ENCODE data around the gene LIG1. TPM values are rescaled to one million over a fixed set of nuclear protein-coding genes. Genes with fewer than 3 reads are reported as not detected.

Gene LIG1
- total RNA-seq, 1 donor from 2014 or later = 19.2 TPM

GRCh38 chr19:48216933-48217332, 46.8 kb upstream of the LIG1 start:
- TF ChIP-seq CTCF (IDR thresholded peaks at IDR 0.05; ENCODE audit: insufficient read depth, low read depth, low read length) (no peak), EZH2 (IDR thresholded peaks at IDR 0.05; ENCODE audit: insufficient read depth, low read length) (no peak)
- peaks cover 7% of the 10 kb centered on the region for H3K4me1 Mint-ChIP-seq (ENCODE audit: low read depth, unreplicated experiment)
- H3K27ac Mint-ChIP-seq (ENCODE audit: unreplicated experiment) = no peak overlapping the region
- no peaks in the 10 kb centered on the region for H3K27me3 ChIP-seq (ENCODE audit: insufficient read depth, low read length)
- no peaks in the 10 kb centered on the region for H4K20me1 ChIP-seq (ENCODE audit: insufficient read depth, low read length)
- H3K36me3 ChIP-seq (ENCODE audit: insufficient read depth, low read length) = peaks cover 2% of the 10 kb centered on the region
- no peak overlapping the region for H2AFZ ChIP-seq (ENCODE audit: low read depth, low read length)
- no peak overlapping the region for H3K4me3 Mint-ChIP-seq (ENCODE audit: unreplicated experiment)
- no peak overlapping the region for H3K4me2 ChIP-seq (ENCODE audit: low read length)
- H3K9me3 Mint-ChIP-seq (ENCODE audit: unreplicated experiment) = peaks cover 3% of the 10 kb centered on the region
- peaks cover 6% of the 10 kb centered on the region for H3K4me1 ChIP-seq (ENCODE audit: insufficient read depth, low read length)
- H3K4me3 ChIP-seq (ENCODE audit: insufficient read depth, low read depth, low read length) = no peak overlapping the region
- H3K79me2 ChIP-seq (ENCODE audit: insufficient read depth, low read length) = no peaks in the 10 kb centered on the region
- H3K9me3 ChIP-seq (ENCODE audit: insufficient read depth, low read depth, low read length) = no peaks in the 10 kb centered on the region
- H3K9ac ChIP-seq (ENCODE audit: low read length) = no peak overlapping the region
- peaks cover 13% of the 10 kb centered on the region for H3K36me3 Mint-ChIP-seq (ENCODE audit: low read depth, unreplicated experiment)
- no peak for FAIRE-seq
- DNase-seq (ENCODE audit: low read depth) = no peak
- H3K27me3 Mint-ChIP-seq (ENCODE audit: low read depth, unreplicated experiment) = peaks cover 3% of the 10 kb centered on the region
- H3K27ac ChIP-seq (ENCODE audit: low read depth, low read length) = no peak overlapping the region

- Mint-ChIP-seq H3K27me3 (ENCODE audit: low read depth, unreplicated experiment) (peaks cover 3% of the 10 kb centered on the region), H3K4me3 (ENCODE audit: unreplicated experiment) (no peak overlapping the region), H3K9me3 (ENCODE audit: unreplicated experiment) (peaks cover 3% of the 10 kb centered on the region), H3K27ac (ENCODE audit: unreplicated experiment) (peak overlapping the region; percentile 6), H3K36me3 (ENCODE audit: low read depth, unreplicated experiment) (peaks cover 15% of the 10 kb centered on the region), H3K4me1 (ENCODE audit: low read depth, unreplicated experiment) (peaks cover 5% of the 10 kb centered on the region)
- TF ChIP-seq EZH2 (IDR thresholded peaks at IDR 0.05; ENCODE audit: insufficient read depth, low read length) = no peak
- no peak for TF ChIP-seq CTCF (IDR thresholded peaks at IDR 0.05; ENCODE audit: insufficient read depth, low read depth, low read length)
- H3K4me1 ChIP-seq (ENCODE audit: insufficient read depth, low read length) = peaks cover 2% of the 10 kb centered on the region
- H3K4me2 ChIP-seq (ENCODE audit: low read length) = no peak overlapping the region
- no peak for DNase-seq (ENCODE audit: low read depth)
- H3K9ac ChIP-seq (ENCODE audit: low read length) = no peak overlapping the region
- H3K36me3 ChIP-seq (ENCODE audit: insufficient read depth, low read length) = no peaks in the 10 kb centered on the region
- H3K9me3 ChIP-seq (ENCODE audit: insufficient read depth, low read depth, low read length) = no peaks in the 10 kb centered on the region
- no peak overlapping the region for H3K27ac ChIP-seq (ENCODE audit: low read depth, low read length)
- H4K20me1 ChIP-seq (ENCODE audit: insufficient read depth, low read length) = no peaks in the 10 kb centered on the region
- FAIRE-seq = no peak
- no peaks in the 10 kb centered on the region for H3K27me3 ChIP-seq (ENCODE audit: insufficient read depth, low read length)
- H2AFZ ChIP-seq (ENCODE audit: low read depth, low read length) = no peak overlapping the region
- no peak overlapping the region for H3K4me3 ChIP-seq (ENCODE audit: insufficient read depth, low read depth, low read length)
- H3K79me2 ChIP-seq (ENCODE audit: insufficient read depth, low read length) = no peaks in the 10 kb centered on the region
These were observed 43.8 kb upstream of the LIG1 start for GRCh38 chr19:48213959-48214358.

DNA sequence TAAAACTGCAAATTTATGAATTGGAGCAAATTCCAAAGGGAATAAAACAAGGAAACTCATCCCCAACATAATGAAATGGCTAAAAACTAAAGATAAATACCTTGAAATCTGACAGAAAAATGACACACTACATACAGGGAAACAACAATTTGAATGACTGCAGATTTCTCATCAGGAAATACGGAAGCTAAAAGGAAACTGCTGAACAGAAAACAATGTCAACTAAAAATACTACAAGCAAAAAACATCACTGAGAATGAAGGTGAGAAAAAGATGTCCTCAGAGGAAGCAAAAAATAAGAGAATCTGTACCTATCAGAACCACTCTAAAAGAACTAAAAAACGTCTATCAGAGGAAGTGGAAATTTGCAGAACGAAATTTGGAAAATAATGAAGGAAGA, 39.9 kb upstream of the LIG1 start:
- no peak overlapping the region for H3K4me3 ChIP-seq (ENCODE audit: insufficient read depth, low read depth, low read length)
- no peaks in the 10 kb centered on the region for H4K20me1 ChIP-seq (ENCODE audit: insufficient read depth, low read length)
- TF ChIP-seq EZH2 (IDR thresholded peaks at IDR 0.05; ENCODE audit: insufficient read depth, low read length) (no peak), CTCF (IDR thresholded peaks at IDR 0.05; ENCODE audit: insufficient read depth, low read depth, low read length) (no peak)
- no peak overlapping the region for H3K9ac ChIP-seq (ENCODE audit: low read length)
- FAIRE-seq = no peak
- H3K79me2 ChIP-seq (ENCODE audit: insufficient read depth, low read length) = peaks cover under 1% of the 10 kb centered on the region
- no peaks in the 10 kb centered on the region for H3K4me1 ChIP-seq (ENCODE audit: insufficient read depth, low read length)
- Mint-ChIP-seq H3K27ac (ENCODE audit: unreplicated experiment) (no peak overlapping the region), H3K36me3 (ENCODE audit: low read depth, unreplicated experiment) (peaks cover 5% of the 10 kb centered on the region), H3K27me3 (ENCODE audit: low read depth, unreplicated experiment) (no peaks in the 10 kb centered on the region), H3K4me1 (ENCODE audit: low read depth, unreplicated experiment) (no peaks in the 10 kb centered on the region), H3K4me3 (ENCODE audit: unreplicated experiment) (no peak overlapping the region), H3K9me3 (ENCODE audit: unreplicated experiment) (peaks cover 2% of the 10 kb centered on the region)
- no peak overlapping the region for H3K4me2 ChIP-seq (ENCODE audit: low read length)
- no peak for DNase-seq (ENCODE audit: low read depth)
- no peak overlapping the region for H3K27ac ChIP-seq (ENCODE audit: low read depth, low read length)
- H3K36me3 ChIP-seq (ENCODE audit: insufficient read depth, low read length) = no peaks in the 10 kb centered on the region
- H3K9me3 ChIP-seq (ENCODE audit: insufficient read depth, low read depth, low read length) = no peaks in the 10 kb centered on the region
- no peak overlapping the region for H2AFZ ChIP-seq (ENCODE audit: low read depth, low read length)
- no peaks in the 10 kb centered on the region for H3K27me3 ChIP-seq (ENCODE audit: insufficient read depth, low read length)
